Natural killer cell treated with Interleukin-12 subunit alpha and Interleukin-12 subunit beta and Interleukin-15 and Interleukin-18, amount 100 ng/mL, for 72 hours (primary cell): ENCODE results near the gene IGSF11. TPM values are rescaled to one million over a fixed set of nuclear protein-coding genes. Genes with fewer than 3 reads are reported as not detected.

Experiments
- ATAC-seq, 2 donors: fragments of 150-1000 bp; cut with Tn5 transposase in 1 of 2; sonication (Bioruptor Pico), chemical (Tn5 transposase) in 1 of 2; 2 replicates each; pipeline ENCODE4 v1.10.0; 2021
- DNase-seq: peaks from one replicate; pipeline ENCODE4 v3.0.0; 2022; ENCODE audit warnings: low spot score
- H3K27ac Mint-ChIP-seq, 2 donors: 1 replicate in 1 of 2; 2 replicates in 1 of 2; pipeline ENCODE4 v1.8.0; 2022; ENCODE audit warnings: mixed read lengths in 2 of 2, mild to moderate bottlenecking in 1 of 2, moderate library complexity in 1 of 2
- H3K27me3 Mint-ChIP-seq, 2 donors: 1 replicate in 1 of 2; 2 replicates in 1 of 2; pipeline ENCODE4 v1.8.0; 2022; ENCODE audit warnings: mixed read lengths in 2 of 2
- H3K36me3 Mint-ChIP-seq: one replicate; pipeline ENCODE4 v1.8.0; 2022; ENCODE audit warnings: mixed read lengths
- H3K4me1 Mint-ChIP-seq, 2 donors: 1 replicate in 1 of 2; 2 replicates in 1 of 2; pipeline ENCODE4 v1.8.0; 2022; ENCODE audit warnings: low read depth in 2 of 2, mixed read lengths in 2 of 2, mild to moderate bottlenecking in 1 of 2
- H3K4me3 Mint-ChIP-seq: one replicate; pipeline ENCODE4 v1.8.0; 2022; ENCODE audit warnings: mixed read lengths
- H3K9me3 Mint-ChIP-seq: 2 replicates; pipeline ENCODE4 v1.8.0; 2022; ENCODE audit warnings: mixed read lengths
- total RNA-seq, 2 donors: library from RNA; stranded (reverse); gene quantifications; one replicate each; pipeline ENCODE4 v1.2.3, GENCODE V29; 2022

IGSF11 gene
- total RNA-seq, 2 donors from 2014 or later = 0.17 to 0.33 TPM

DNA sequence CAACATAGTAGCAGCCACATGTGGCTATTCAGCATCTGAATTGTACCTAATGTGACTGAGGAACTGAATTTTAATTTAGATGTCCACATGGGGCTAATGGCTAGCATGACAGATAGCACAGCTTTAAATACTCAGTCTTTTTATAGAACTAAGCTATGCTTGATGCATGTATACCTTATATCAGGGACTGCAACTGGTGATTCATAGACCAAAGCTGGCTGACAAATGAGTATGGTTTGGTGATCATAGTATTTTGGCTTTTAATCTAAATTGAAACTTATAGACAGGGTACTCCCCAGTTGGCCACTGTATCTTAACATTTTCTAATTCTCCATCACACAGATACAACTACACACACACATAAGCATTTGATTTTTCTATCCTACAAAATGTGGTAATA lies 83.6 kb downstream of the IGSF11 start:
- no peak for DNase-seq
- H3K27ac Mint-ChIP-seq = no peak overlapping the region
- no peak overlapping the region for H3K4me3 Mint-ChIP-seq
- H3K4me1 Mint-ChIP-seq = no peaks in the 10 kb centered on the region
- H3K27me3 Mint-ChIP-seq = peaks cover 3 to 7% of the 10 kb centered on the region in 2 donors
- no peak for ATAC-seq
- H3K9me3 Mint-ChIP-seq = peaks cover 3% of the 10 kb centered on the region
- H3K36me3 Mint-ChIP-seq = no peaks in the 10 kb centered on the region

DNA sequence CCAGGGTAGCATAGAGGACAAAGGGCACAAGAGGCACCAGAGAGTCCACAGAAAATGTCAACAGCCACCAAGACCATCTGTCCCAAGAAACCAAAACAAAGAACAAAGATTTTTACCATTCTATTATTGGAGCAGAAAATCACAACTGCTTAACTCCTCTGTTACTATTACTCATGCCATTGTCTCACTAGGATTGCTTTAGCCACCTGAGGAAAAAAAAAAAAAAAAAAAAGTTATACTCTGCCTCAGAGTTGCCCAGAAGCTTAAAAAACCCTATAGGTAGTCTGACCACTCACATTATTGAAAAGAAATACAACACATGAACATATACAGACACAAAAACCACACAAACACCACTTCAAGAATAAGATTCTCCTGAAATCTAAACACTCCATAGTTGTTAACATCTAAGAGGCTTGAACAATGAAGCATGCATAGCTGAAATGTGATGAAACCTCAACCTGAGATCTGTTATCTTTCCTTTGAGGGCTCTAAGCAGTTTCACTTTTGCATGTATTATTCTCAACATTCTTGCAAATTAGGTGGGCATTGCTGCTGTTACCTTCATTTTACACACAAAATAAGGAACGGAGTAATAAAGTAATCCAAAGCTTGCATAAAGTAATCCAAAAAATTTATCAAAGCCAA lies 85.4 kb downstream of the IGSF11 start:
- ATAC-seq (no peak), DNase-seq (no peak)
- Mint-ChIP-seq H3K4me1 (no peaks in the 10 kb centered on the region), H3K36me3 (no peaks in the 10 kb centered on the region), H3K4me3 (no peak overlapping the region), H3K9me3 (peaks cover 6% of the 10 kb centered on the region), H3K27me3 (peaks cover 7 to 20% of the 10 kb centered on the region in 2 donors), H3K27ac (no peak overlapping the region)

DNA sequence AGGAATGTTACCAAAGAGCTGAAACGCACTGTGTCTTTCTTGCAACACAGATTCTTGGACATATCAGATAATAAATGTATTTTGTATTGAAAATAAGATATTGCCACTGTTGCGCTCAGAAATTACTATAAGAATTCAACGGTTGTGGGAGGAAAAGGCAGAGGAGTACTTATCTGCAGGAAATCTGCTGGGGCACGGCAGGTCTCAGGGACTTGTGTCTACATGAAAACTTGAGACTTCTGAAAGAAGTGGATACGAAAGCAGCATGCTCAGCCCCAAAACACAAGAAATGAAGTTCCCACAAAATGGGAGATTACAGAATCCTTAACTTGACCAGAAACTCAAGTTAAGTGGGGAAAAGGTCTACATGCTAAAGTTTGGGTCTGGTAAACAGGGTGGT lies 86.5 kb downstream of the IGSF11 start:
- Mint-ChIP-seq H3K9me3 (peaks cover 3% of the 10 kb centered on the region), H3K36me3 (no peaks in the 10 kb centered on the region), H3K4me3 (no peak overlapping the region), H3K27ac (no peak overlapping the region), H3K4me1 (no peaks in the 10 kb centered on the region), H3K27me3 (peaks cover 7 to 22% of the 10 kb centered on the region in 2 donors)
- DNase-seq = no peak
- ATAC-seq = no peak

DNA sequence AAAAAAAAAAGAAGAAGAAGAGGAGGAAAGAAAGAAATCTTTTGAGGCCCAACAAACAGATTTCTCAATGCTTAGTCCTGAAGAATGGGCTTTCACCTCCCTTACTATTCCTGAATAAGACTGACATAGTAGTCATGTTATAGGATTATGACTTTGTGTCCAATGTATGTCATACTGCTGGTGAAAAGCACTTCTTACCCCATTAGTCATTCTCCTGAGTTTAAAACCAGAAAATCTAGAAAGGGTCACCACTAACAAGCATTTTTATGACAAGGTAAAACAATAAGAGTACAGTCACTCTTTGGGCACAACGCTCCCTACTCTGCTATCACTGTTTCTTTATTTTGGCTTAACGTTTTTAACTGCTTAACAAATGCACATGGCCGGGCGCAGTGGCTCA lies 88.2 kb downstream of the IGSF11 start:
- ATAC-seq (no peak), DNase-seq (no peak)

DNA sequence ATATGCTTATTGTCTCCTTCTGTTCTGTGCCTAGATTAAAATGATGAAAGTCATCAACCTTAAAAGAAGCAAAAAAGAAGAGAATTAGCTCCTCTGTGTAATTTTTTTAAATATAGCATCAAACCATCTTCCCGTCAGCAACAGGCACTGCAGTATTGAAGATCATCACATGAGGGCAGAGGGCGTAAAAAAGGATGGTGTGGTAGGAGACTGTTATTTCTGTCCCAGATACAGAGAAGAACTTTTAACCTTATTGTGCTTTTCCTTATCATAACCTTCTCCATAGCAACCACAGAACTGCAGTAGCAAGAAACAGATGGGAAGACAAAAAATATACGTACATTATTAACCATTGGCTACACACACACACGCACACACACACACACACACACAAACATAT lies 88.8 kb downstream of the IGSF11 start:
- DNase-seq (no peak), ATAC-seq (no peak)
- no peak overlapping the region for H3K4me3 Mint-ChIP-seq
- H3K27ac Mint-ChIP-seq = no peak overlapping the region
- peaks cover 3% of the 10 kb centered on the region for H3K9me3 Mint-ChIP-seq
- peaks cover 7 to 22% of the 10 kb centered on the region in 2 donors for H3K27me3 Mint-ChIP-seq
- H3K36me3 Mint-ChIP-seq = no peaks in the 10 kb centered on the region
- no peaks in the 10 kb centered on the region for H3K4me1 Mint-ChIP-seq

More for the DNA sequence above, 88.2 kb downstream of the IGSF11 start:
- Mint-ChIP-seq H3K27me3 (peaks cover 7 to 22% of the 10 kb centered on the region in 2 donors), H3K4me1 (no peaks in the 10 kb centered on the region), H3K4me3 (no peak overlapping the region), H3K9me3 (peaks cover 3% of the 10 kb centered on the region), H3K27ac (no peak overlapping the region), H3K36me3 (no peaks in the 10 kb centered on the region)

DNA sequence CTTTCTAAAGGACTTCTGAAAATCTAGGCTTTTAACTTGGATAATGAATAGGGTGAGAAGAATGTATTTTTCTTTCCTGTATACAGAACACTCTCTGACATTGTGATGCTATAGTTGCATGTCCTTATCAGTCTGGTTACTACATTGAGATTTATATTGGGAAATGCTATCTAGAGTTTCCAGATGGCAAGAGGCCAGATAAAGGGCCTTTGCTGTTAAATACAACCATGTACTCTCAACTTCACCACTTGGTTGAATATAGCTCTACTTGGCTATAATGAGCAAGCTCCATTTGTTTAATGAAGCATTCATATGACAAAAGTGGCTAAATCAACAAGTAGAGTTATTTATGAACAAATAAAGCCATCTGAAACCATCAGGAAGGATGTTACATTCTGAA lies 91.0 kb downstream of the IGSF11 start:
- no peak for ATAC-seq
- no peaks in the 10 kb centered on the region for H3K4me1 Mint-ChIP-seq
- peaks cover 8 to 26% of the 10 kb centered on the region in 2 donors for H3K27me3 Mint-ChIP-seq
- no peak overlapping the region for H3K4me3 Mint-ChIP-seq
- H3K27ac Mint-ChIP-seq = no peak overlapping the region
- no peak for DNase-seq
- H3K36me3 Mint-ChIP-seq = no peaks in the 10 kb centered on the region
- H3K9me3 Mint-ChIP-seq = peaks cover 3% of the 10 kb centered on the region

DNA sequence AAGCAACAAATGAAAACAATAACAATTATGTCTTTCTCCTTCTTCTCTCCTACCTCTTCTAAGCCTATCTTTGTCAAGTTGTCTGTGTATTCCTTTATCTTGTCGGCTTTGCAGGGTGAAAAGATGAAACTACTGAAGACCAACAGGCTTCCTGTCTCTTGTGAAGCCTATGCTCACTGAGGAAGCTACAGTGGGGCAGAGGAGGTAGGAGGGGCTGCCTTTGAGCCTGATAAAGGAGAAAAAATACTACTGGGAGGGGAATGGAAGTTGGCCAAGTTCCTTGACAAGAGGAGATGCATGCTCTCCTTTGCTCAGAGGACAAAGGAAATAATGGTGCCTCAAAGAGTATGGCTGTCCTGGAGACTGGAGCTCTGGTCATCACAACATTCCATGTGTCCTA lies 92.0 kb downstream of the IGSF11 start:
- H3K4me3 Mint-ChIP-seq = no peak overlapping the region
- H3K9me3 Mint-ChIP-seq = peaks cover 3% of the 10 kb centered on the region
- DNase-seq (no peak), ATAC-seq (no peak)
- H3K36me3 Mint-ChIP-seq = no peaks in the 10 kb centered on the region
- H3K4me1 Mint-ChIP-seq = no peaks in the 10 kb centered on the region
- no peak overlapping the region for H3K27ac Mint-ChIP-seq
- peaks cover 14 to 30% of the 10 kb centered on the region in 2 donors for H3K27me3 Mint-ChIP-seq

DNA sequence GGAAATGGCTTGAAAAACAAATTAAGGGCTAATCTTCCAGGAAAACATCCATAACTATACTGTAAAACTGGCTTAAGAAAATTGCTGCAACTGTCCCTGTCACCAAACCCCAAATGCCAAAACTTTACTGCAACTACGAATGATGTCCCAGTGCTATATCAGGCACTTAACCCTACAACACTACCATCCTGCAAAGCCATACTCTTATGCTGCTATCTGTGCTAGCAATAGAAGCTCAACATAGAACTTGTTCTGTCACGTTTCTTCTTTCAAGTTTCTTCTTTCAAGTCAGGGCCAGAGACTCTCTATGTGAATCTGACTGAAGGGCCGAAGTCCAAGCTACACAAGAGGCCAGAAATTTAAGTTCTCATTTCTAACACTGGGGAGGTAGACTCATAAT lies 92.5 kb downstream of the IGSF11 start:
- H3K4me3 Mint-ChIP-seq = no peak overlapping the region
- H3K27ac Mint-ChIP-seq = no peak overlapping the region
- no peaks in the 10 kb centered on the region for H3K36me3 Mint-ChIP-seq
- DNase-seq (no peak), ATAC-seq (no peak)
- peaks cover 15 to 29% of the 10 kb centered on the region in 2 donors for H3K27me3 Mint-ChIP-seq
- peaks cover 3% of the 10 kb centered on the region for H3K9me3 Mint-ChIP-seq
- no peaks in the 10 kb centered on the region for H3K4me1 Mint-ChIP-seq

DNA sequence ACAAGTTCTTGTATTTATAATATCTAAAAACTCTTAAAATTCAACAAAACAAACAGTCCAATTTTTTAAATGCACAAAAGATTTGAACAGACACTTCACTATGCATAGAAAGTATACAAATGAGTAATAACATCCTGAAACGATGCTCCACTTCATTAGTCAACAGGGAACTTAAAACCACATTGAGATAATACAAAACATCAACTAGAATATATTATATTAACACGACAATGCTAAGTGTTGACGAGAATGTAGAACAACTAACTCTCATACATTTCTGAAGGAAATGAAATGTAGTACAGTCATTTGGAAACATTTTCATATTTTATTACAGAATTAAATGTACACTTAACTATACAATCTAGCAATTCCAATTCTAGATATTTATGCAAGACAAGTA lies 93.4 kb downstream of the IGSF11 start:
- Mint-ChIP-seq H3K36me3 (no peaks in the 10 kb centered on the region), H3K4me1 (no peaks in the 10 kb centered on the region), H3K4me3 (no peak overlapping the region), H3K9me3 (peaks cover 3% of the 10 kb centered on the region), H3K27me3 (peaks cover 11 to 23% of the 10 kb centered on the region in 2 donors), H3K27ac (no peak overlapping the region)
- DNase-seq (no peak), ATAC-seq (no peak)

DNA sequence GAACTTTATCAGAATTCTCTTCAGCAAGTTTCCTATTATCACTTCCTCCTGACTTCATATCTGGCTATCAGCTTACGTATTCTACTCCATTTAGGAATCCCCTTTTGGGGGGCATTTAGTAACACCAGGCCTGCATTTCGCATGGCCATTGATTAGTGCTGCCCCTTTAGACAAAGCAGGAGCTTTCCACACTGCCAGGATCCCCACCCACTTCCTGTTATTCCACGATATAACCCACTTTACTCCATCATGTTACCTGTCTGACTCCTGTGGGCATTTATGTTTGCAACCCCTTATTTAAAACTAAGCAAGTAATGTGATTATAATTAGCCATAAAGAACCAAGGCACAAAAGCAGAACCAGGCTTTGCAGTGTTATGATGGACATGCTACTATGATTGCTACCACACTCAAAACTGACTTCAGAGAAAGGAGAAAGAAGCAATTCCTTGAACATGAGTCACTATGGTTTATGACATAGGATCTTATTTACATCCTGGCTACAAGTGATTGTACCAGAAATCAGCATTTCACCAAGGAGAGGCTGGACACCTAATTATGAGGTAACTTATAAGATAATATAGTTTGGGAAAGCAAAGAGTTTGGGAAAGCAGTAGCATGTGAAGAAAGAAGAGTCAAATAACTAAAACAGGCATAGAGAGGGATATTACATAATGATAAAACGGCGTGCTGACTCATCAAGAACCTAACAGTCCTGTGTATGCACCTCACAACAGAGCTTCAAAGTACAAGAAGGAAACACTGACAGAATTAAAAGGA lies 96.3 kb downstream of the IGSF11 start:
- H3K27me3 Mint-ChIP-seq = peaks cover 8% of the 10 kb centered on the region in 2 donors
- no peak overlapping the region for H3K4me3 Mint-ChIP-seq
- H3K27ac Mint-ChIP-seq = no peak overlapping the region
- H3K36me3 Mint-ChIP-seq = no peaks in the 10 kb centered on the region
- ATAC-seq = no peak
- no peaks in the 10 kb centered on the region for H3K9me3 Mint-ChIP-seq
- H3K4me1 Mint-ChIP-seq = no peaks in the 10 kb centered on the region
- DNase-seq = no peak

DNA sequence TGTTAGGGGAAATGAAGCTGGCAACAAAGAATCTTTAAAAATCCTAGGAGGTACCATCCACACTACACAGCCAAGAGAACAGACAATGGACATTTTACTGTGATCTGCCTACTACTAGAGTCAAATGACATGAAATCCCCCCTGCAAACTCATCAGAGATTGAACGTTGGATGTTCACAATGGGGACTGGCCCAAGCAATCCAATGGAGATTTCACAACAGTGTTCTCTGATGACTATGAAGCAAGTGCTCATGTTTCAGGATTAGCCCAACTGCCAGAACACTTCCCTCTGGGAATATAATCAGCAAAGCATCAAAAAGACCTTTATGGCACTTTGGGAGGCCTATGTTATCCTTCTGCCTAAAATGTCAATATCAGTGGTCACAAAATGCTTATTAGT lies 97.8 kb downstream of the IGSF11 start:
- ATAC-seq = no peak
- no peak for DNase-seq
- Mint-ChIP-seq H3K36me3 (no peaks in the 10 kb centered on the region), H3K4me1 (no peaks in the 10 kb centered on the region), H3K4me3 (no peak overlapping the region), H3K27ac (no peak overlapping the region), H3K9me3 (no peaks in the 10 kb centered on the region), H3K27me3 (peaks cover 8% of the 10 kb centered on the region in 2 donors)

DNA sequence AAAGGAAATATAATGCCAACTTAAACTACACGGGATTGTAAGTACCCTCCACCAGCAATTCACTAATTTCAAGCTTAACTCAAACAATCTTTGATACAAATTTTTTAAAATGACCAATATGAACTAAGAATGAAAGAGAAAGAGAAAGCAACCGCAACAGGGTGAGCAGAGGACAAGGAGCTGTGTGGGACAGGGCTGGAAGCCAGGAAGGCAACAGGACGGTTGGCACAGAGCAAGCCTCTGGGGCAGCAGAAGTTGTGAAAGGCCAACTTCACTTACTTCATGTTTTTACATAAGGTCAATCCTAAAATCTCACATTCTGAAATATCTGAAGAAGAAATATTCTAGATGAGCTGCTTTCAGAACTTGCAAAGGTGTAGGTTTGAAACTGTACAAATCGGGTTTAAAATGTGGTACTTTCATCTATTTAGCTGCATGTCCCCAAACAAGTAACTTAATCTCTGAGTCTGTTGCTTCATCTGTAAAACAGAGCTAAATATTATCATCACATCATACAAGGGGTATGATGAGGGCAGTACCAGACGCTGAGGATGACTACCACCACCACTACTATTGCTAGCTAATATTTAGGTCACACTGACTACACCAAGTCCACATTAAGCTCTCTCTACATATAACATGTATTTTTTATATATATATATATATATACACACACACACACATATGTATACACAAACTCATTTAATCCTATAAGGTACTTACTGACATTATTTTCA lies 101.7 kb downstream of the IGSF11 start:
- ATAC-seq = no peak
- H3K9me3 Mint-ChIP-seq = no peaks in the 10 kb centered on the region
- no peaks in the 10 kb centered on the region for H3K36me3 Mint-ChIP-seq
- no peak overlapping the region for H3K4me3 Mint-ChIP-seq
- no peaks in the 10 kb centered on the region for H3K4me1 Mint-ChIP-seq
- peaks cover 2% of the 10 kb centered on the region in 2 donors for H3K27me3 Mint-ChIP-seq
- H3K27ac Mint-ChIP-seq = no peak overlapping the region
- DNase-seq = no peak

DNA sequence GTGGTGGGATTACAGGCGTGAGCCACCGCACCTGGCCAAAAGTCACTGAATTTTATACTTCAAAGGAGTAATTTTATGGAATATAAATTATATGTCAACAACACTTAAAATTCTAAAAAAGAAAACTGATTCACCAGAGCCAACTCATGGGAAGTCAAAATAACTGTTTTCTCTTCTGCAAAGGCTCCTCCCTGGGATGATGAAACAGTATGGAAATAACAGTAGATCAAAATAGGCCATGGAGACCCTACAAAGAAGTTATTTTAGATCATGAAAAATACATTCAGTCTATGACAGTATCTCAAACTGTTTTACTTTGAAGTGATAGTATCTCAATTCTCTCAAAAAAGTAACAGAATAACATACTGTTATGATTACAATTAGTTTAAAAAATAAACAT lies 102.7 kb downstream of the IGSF11 start:
- H3K36me3 Mint-ChIP-seq = no peaks in the 10 kb centered on the region
- peaks cover under 1 to 9% of the 10 kb centered on the region in 2 donors for H3K27me3 Mint-ChIP-seq
- H3K27ac Mint-ChIP-seq = no peak overlapping the region
- H3K9me3 Mint-ChIP-seq = no peaks in the 10 kb centered on the region
- ATAC-seq (no peak), DNase-seq (no peak)
- H3K4me3 Mint-ChIP-seq = no peak overlapping the region
- H3K4me1 Mint-ChIP-seq = no peaks in the 10 kb centered on the region

DNA sequence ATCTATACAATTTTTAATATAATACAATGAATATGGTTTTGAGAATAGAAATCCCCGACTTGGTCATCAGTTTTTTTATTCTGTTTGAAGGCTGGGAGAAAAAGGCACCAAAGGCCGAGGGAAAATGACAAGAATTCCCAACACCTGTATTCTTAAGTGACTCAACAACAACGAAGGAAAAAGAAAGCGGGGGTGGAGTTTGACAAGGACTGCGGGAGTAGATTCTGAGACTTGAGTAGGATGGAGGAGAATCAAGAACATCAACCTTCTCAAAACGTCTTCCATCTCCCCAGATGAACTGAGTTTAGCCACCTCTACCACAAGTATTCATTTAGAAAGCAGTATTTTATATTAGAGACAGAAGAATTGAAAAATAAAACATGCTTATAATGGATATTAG lies 107.2 kb downstream of the IGSF11 start:
- Mint-ChIP-seq H3K4me1 (no peaks in the 10 kb centered on the region), H3K27ac (no peak overlapping the region), H3K4me3 (no peak overlapping the region), H3K27me3 (peaks cover 3 to 18% of the 10 kb centered on the region in 2 donors), H3K36me3 (no peaks in the 10 kb centered on the region), H3K9me3 (no peaks in the 10 kb centered on the region)
- DNase-seq (no peak), ATAC-seq (no peak)
